Ishikawa (cell line): ENCODE results near the gene ADGRL3.

Source experiments
- CEBPB ChIP-seq: IDR thresholded peaks from 2 replicates; pipeline ENCODE4 v1.6.1; 2012
- CREB1 ChIP-seq: IDR thresholded peaks from 2 replicates; pipeline ENCODE4 v1.6.1; 2012; ENCODE audit warnings: low read depth
- EGR1 ChIP-seq: IDR thresholded peaks from 2 replicates; pipeline ENCODE4 v1.6.1; 2012
- EP300 ChIP-seq: IDR thresholded peaks from 2 replicates; pipeline ENCODE4 v1.6.1; 2012; ENCODE audit warnings: borderline replicate concordance
- FOXM1 ChIP-seq: IDR thresholded peaks from 2 replicates; pipeline ENCODE4 v1.6.1; 2012; ENCODE audit warnings: low read depth, borderline replicate concordance
- NFIC ChIP-seq: IDR thresholded peaks from 2 replicates; pipeline ENCODE4 v1.6.1; 2012
- RAD21 ChIP-seq: IDR thresholded peaks from 2 replicates; pipeline ENCODE4 v1.6.1; 2012; ENCODE audit warnings: low read depth
- TAF1 ChIP-seq: IDR thresholded peaks from 2 replicates; pipeline ENCODE4 v1.6.1; 2012; ENCODE audit warnings: low read depth, mild to moderate bottlenecking
- TCF12 ChIP-seq: IDR thresholded peaks from 2 replicates; pipeline ENCODE4 v1.6.1; 2012; ENCODE audit warnings: low read depth
- TEAD4 ChIP-seq: IDR thresholded peaks from 2 replicates; pipeline ENCODE4 v1.6.1; 2012
- YY1 ChIP-seq: IDR thresholded peaks from 2 replicates; pipeline ENCODE4 v1.6.1; 2012; ENCODE audit warnings: low read depth
- ZBTB7A ChIP-seq: IDR thresholded peaks from 2 replicates; pipeline ENCODE4 v1.6.1; 2012; ENCODE audit warnings: low read depth
- TF ChIP-seq, protein P1 (sequence below): IDR thresholded peaks from 2 replicates; pipeline ENCODE4 v1.6.1; 2012; ENCODE audit warnings: low read depth, mild to moderate bottlenecking
- TF ChIP-seq, protein P2 (sequence below): IDR thresholded peaks from 2 replicates; pipeline ENCODE4 v1.6.1; 2012
- TF ChIP-seq, protein P3 (sequence below): IDR thresholded peaks from 2 replicates; pipeline ENCODE4 v1.6.1; 2012

The ADGRL3 gene

DNA sequence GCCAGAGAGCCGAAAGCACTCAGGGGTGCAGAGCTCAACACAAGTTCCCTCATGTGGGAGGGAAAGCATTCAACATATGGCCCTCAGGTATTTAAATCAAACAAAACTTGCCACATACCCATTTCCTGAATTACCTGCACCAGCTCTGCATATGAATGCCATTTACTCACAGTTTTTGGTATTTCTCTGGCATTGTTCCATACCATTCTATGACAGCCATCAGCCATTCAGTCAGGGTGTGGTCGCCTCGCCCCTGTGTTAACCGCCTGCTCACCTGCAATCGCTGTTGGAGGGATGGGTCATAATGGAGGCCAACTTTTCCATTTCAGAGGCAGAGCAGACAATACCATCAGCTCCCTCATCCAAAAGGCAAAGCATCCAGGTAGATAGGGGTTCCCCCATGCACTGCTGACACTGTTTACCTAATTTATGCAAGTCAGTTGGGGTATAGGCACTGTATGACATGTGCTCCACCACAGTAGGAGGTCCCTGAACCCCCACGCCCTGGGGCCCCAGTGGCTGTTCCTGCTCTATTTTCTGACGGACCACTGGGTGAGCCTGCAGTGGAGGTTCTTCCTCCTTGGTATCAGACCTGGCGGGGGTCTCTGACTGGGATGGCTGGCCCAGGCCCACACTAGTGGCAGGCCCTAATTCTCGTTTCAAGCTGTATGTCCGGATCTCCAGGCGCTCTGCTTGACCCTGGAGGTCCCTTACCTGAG lies 227.1 kb downstream of the ADGRL3 start:
- no peak for TF ChIP-seq CREB1
- TF ChIP-seq ZBTB7A: no peak
- no peak for TF ChIP-seq TAF1
- TF ChIP-seq EGR1: no peak
- TF ChIP-seq NFIC: no peak
- TF ChIP-seq CEBPB: no peak
- TF ChIP-seq, protein P1, sequence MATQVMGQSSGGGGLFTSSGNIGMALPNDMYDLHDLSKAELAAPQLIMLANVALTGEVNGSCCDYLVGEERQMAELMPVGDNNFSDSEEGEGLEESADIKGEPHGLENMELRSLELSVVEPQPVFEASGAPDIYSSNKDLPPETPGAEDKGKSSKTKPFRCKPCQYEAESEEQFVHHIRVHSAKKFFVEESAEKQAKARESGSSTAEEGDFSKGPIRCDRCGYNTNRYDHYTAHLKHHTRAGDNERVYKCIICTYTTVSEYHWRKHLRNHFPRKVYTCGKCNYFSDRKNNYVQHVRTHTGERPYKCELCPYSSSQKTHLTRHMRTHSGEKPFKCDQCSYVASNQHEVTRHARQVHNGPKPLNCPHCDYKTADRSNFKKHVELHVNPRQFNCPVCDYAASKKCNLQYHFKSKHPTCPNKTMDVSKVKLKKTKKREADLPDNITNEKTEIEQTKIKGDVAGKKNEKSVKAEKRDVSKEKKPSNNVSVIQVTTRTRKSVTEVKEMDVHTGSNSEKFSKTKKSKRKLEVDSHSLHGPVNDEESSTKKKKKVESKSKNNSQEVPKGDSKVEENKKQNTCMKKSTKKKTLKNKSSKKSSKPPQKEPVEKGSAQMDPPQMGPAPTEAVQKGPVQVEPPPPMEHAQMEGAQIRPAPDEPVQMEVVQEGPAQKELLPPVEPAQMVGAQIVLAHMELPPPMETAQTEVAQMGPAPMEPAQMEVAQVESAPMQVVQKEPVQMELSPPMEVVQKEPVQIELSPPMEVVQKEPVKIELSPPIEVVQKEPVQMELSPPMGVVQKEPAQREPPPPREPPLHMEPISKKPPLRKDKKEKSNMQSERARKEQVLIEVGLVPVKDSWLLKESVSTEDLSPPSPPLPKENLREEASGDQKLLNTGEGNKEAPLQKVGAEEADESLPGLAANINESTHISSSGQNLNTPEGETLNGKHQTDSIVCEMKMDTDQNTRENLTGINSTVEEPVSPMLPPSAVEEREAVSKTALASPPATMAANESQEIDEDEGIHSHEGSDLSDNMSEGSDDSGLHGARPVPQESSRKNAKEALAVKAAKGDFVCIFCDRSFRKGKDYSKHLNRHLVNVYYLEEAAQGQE: no peak
- TF ChIP-seq TEAD4: no peak
- TF ChIP-seq EP300: no peak
- TF ChIP-seq, protein P2, sequence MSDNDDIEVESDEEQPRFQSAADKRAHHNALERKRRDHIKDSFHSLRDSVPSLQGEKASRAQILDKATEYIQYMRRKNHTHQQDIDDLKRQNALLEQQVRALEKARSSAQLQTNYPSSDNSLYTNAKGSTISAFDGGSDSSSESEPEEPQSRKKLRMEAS: no peak
- TF ChIP-seq, protein P3, sequence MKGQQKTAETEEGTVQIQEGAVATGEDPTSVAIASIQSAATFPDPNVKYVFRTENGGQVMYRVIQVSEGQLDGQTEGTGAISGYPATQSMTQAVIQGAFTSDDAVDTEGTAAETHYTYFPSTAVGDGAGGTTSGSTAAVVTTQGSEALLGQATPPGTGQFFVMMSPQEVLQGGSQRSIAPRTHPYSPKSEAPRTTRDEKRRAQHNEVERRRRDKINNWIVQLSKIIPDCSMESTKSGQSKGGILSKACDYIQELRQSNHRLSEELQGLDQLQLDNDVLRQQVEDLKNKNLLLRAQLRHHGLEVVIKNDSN: no peak
- TF ChIP-seq TCF12: no peak
- no peak for TF ChIP-seq FOXM1

DNA sequence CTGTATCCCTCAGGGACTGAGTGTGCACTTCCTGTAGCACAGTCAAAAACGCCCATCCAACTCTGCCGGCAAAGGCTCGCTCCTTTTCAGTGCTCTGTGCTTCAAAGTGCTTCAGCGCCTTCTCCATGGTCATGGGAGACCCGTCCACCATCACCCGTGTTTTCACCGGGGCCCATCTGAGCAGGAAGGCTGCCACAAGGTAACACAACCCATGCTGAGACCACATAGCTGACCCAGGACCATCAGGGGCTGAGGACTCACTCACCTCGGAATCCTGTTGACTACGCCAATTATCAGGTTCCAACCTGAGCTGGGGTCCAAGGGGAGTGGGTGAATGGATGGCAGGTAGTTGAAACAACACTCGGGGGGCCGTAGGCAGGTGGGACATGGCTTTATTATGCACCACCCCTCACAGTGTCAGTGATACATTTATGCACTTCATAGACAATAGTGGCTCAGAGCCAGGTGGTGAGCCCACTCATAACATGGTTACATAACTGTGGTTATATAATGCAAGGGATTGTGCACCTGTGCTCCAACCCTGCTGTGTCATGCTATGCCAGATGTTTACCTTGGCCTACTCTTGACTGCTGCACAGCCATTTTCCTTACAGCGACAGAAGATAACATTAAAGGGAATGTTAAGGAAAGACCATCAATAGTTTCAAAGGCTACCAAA lies 227.8 kb downstream of the ADGRL3 start:
- TF ChIP-seq, protein P3: no peak
- TF ChIP-seq RAD21 (no peak), NFIC (0 out of 2 replicates have a peak, but pooled peaks have one; percentile 29)

DNA sequence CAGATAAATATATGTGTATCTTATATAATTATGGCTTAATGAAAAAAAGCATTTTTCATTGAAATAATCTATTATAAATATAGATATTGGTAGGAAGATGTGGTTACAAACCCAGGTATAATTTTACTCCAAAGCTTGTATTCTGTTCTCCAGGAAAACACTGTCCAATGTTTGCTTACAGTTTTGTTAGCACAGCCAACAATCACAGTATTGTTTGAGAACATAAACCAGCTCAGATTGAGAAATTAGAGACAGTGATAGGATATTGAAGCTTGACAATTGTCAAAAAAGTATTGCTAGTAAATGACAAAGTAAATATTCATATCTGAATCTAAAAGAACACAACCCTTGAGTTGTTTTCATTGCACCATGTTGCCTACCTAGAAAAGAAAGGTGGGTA lies 228.8 kb downstream of the ADGRL3 start:
- TF ChIP-seq, protein P3: no peak
- TF ChIP-seq CEBPB (no peak), EGR1 (no peak), EP300 (no peak), YY1 (no peak), ZBTB7A (no peak), NFIC (no peak)
- TF ChIP-seq, protein P1: no peak

DNA sequence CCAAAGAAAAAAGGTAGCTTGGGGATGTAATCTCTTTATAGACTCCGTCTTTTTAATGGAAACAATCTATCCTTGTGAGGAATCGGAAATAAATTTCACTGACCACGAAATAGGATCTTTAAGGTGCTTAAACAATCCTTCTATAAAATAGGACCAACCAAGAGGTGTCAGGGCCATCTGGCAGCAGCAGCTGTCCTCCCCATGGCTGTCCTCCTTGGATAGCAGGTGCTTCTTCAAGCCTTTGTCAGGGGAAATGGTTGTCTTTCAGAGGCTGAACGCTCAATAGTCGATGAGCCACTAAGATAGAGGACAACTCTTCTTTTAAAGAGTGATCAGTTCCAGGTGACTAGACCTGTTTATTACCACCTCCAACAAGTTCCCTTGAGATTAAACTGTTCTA lies 231.0 kb downstream of the ADGRL3 start:
- no peak for TF ChIP-seq EP300
- TF ChIP-seq EGR1: no peak
- no peak for TF ChIP-seq TEAD4
- no peak for TF ChIP-seq CREB1
- TF ChIP-seq, protein P2: no peak
- TF ChIP-seq, protein P1: no peak
- no peak for TF ChIP-seq YY1
- TF ChIP-seq TCF12: no peak
- TF ChIP-seq FOXM1: no peak
- TF ChIP-seq, protein P3: no peak
- no peak for TF ChIP-seq TAF1
- no peak for TF ChIP-seq RAD21
- no peak for TF ChIP-seq CEBPB
- no peak for TF ChIP-seq ZBTB7A
- no peak for TF ChIP-seq NFIC
